Embryonic facial prominence (tissue), 1 donor: Measurements from ENCODE around the gene CD68.
"Not testable (repeated sequence)": the region's sequence is repeated elsewhere in the genome, so short reads cannot be mapped to it uniquely, and the experiment has no call there.

Source experiments
- DNase-seq: peaks from one replicate; pipeline ENCODE4 v3.0.0-alpha.2; 2016; ENCODE audit errors: extremely low spot score

Gene CD68

GRCh38 chr17:7580604-7581575, 1.5 kb downstream of the CD68 start:
- no peak for DNase-seq

DNA sequence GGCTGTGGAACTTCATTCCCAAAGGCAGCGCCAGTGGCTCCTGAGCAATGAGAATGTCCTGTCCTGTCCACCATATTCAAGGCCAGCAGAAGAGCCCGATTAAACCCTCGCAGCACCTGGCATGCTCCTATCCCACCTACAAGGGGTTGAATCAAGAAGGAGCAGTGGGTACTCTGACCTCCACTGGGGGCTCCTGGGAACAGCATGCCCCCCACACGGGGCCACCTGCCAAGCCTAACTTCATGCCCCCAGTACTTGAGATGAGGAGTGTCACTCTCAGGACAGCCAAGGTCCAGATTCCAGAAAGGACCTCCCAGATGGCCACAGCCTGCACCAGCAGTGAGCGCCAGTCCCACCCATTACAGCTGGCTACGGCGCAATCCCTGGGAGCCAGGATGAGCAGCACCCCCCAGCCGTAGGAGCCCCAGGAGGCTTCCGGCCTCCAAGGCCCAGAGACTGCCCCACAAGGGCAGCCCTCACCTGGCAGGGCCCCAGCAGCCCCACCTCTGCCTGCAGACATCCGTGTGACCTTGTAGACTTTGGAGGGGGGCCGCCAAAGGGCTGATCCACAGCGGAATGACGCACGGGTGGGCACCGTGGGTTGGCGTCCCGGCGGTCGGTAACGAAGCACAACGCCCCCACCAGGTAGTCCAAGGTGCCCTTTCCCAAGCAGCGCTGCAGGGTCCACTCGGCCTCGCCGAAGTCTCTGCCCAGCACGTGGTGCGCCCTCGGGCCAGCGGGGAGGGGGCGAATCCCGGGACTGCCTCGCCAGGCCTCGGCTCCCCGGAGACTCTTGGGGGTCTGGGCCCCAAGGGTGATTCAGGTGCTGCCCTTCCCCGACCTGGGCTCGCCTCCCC, 3.2 kb downstream of the CD68 start:
- DNase-seq, result no peak

DNA sequence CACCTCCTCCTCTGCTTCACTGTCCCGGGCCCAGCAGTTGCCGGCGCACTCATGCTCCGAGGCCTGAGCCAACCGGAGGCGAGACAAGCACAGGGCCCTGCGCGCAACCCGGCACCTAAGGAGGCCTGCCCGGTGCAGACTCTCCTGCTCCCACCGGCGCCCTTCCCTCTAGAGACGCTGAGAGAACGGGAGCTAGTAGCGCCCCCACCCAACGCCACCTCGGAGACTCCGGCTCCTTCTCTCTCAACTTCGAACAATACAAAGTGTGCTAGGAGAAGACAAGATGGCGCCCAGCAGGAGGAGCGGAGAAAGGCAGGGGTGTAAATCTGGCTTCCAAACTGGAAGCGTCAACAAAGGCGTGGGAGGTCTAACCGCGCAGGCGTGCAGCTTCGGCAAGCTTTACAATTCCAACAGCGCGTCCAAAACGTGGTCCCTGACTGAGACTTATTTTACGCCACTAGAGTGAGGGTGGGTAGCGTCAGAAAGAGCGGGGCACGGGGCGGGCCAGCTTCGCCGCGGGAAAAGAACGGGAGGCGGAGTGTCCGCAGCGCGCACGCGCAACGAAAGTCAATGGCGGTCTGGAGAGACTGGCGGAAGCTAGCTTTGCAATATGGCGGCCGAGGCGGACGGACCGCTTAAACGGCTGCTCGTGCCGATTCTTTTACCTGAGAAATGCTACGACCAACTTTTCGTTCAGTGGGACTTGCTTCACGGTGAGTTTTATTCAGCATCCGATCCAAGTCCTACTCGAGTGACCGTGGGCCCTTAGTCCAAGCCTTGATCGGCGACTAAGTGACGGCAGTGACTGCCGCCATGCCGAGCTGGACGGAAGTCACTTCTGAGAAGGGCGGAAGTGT, 4.0 kb downstream of the CD68 start, which contains the start of gene MPDU1:
TSS of gene MPDU1 (plus strand) at position 600 of the 857 bp plus-strand sequence. CDS start at position 611, 11 bp downstream.
- peak; percentile 96 for DNase-seq

GRCh38 chr17:7586673-7587419, 7.4 kb downstream of the CD68 start:
- DNase-seq, result no peak

GRCh38 chr17:7587420-7588151, 8.1 kb downstream of the CD68 start:
- no peak for DNase-seq

DNA sequence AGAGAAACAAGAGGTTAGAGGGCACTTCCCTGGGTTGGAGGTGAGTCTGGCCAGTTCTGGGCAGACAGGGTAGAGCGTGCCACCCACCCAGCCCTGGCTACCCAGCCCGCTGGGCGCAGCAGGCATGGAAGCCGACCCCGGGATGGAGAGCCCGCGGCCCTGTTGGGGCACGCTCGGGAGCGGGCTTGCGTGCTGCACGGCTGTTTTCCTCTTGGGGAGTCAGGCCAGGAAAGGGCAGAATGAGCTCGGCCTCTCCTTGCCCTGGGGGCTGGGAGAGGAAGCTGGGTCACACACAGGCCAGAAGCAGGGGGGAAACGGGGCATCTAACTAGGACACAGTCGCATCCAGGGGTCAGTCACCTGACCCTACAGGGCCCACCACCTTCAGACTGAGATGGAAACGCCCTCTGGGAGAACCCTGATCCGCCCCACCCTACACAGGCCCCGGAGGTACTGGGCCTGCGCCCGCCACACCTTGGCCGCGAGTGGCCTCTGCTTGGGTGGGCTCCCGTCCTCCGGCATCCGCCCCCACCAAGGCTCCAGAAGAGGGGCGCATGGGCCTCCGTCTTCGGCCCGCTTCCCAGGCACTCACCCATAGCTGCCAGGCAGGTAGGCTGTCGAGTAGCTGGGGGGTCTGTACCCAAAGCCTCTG, 9.2 kb downstream of the CD68 start:
- no peak for DNase-seq

GRCh38 chr17:7589204-7589868, 9.9 kb downstream of the CD68 start:
- DNase-seq, result peak; percentile 66

GRCh38 chr17:7589891-7590691, 10.7 kb downstream of the CD68 start, which contains the start of gene SOX15:
Gene SOX15, minus strand, starts transcription at chr17:7590094. Its CDS starts 418 bp downstream, at chr17:7589676.
- no peak for DNase-seq

GRCh38 chr17:7590743-7591142, 11.3 kb downstream of the CD68 start:
- no peak for DNase-seq

DNA sequence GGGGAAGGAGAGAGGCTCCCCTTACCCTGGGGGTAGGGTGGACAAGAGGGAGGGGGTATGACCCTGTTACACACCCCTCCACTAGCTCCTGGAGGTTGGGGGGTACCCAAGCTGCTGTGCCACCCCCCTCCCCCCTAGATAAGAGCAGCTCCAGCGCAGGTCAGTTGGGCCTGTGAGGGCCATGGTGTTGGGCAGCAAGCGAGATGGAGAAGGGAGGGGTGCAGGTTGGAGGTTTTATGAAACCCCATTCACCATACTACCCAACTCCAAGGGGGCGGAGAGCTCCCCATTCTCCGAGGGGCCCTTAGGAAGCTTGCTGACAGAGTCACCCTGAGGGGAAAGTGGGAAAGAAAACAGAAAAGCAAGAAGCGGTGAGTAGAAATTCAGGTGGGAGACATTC, 12.2 kb downstream of the CD68 start:
- DNase-seq, result no peak

- DNase-seq, result no peak
Measured at GRCh38 chr17:7592422-7593021, 13.1 kb downstream of the CD68 start.

DNA sequence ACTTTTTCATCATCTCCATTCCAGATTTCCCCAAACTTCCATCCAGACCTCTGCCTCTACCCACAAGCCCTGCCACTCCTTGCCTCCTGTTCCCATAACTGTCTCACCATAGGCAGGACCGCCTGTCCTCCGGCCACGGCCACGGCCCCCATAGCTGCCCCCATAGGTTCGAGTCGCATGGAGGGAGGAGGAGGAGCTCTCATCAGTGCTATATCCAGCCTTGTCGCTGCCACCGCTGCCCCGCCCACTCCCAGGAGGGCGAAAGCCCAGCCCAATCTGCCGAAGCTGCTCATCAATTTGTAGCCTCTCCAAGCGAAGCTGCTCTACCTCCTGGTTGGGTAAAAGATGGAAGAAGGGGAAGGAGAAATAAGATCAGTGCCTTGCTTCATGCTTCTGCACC, 13.9 kb downstream of the CD68 start:
- DNase-seq, result no peak

- not testable (repeated sequence) for DNase-seq
Measured at GRCh38 chr17:7597561-7597960, 18.1 kb downstream of the CD68 start.

GRCh38 chr17:7606280-7606679, 26.8 kb downstream of the CD68 start:
- no peak for DNase-seq

DNA sequence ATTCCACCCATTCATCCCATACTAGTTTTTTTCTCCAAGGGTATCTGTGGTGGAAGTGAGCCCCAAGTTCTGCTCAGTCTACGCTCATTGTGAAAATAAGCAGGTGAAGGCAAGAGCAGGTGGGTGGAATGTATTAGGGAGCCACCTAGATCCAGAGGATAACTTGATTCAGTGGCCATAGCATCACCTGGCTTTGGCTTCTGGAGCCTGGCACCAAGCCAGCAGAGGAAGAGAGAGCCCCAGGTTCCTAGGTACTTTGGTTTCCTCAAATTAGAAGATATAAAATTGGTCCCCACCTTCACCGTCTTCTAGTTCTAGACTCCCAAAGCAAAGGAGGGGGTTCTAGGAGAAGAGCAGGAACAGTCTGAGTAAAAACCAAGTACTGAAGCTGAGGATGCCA, 31.2 kb downstream of the CD68 start:
- DNase-seq, result no peak

GRCh38 chr17:7611635-7612293, 32.3 kb downstream of the CD68 start:
- DNase-seq, result no peak

DNA sequence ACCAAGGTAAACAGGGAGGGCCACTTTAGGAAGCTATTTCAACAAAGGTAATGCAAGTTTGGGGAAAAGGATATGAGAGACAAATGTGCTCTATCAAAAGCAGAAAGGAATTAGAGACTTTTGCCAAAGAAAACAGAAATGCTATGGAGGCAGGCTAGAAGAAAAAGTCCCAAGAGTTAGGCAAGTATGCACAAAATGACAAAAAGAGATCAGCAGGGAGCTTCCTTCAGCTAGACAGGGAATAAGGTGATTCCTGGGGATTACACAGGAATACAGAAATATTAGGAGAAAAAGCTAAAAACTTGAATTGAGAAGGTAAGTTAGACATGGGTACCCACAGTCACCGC, 32.8 kb downstream of the CD68 start:
- DNase-seq, result no peak
